IMR-90 (cell line): ENCODE data around the gene MEGF9. TPM values are rescaled to one million over a fixed set of nuclear protein-coding genes. Genes with fewer than 3 reads are reported as not detected.

Experiments used
- ATAC-seq: fragments of 200-7000 bp; cut with Tn5 transposase; 2 replicates; pipeline ENCODE4 v1.9.1; 2020; ENCODE audit warnings: low read depth, mild to moderate bottlenecking, moderate library complexity
- BruUV-seq: library from RNA; stranded (reverse); fragments of 400-500 nt; replicated peaks from 2 replicates; lab custom pipeline; 2021; lab: Mats Ljungman, UMichigan
- CTCF ChIA-PET: fragments of 300-600 bp; formaldehyde crosslinking; extraction: SDS; loops from one replicate; lab custom pipeline; 2021; ENCODE audit warnings: antibody characterized with exemption; lab: Yijun Ruan, JAX
- POLR2A ChIA-PET: fragments of 300-600 bp; sonication (Branson Sonifier 250); formaldehyde crosslinking; loops from one replicate; lab custom pipeline; 2022; ENCODE audit warnings: antibody characterized with exemption; ENCODE audit not compliant: unreplicated experiment; lab: Charles Lee
- DNase-seq: peaks from one replicate; pipeline ENCODE4 v3.0.0; 2013
- H2AFZ ChIP-seq: replicated peaks from 2 replicates; pipeline ENCODE3; 2013; ENCODE audit warnings: low read length, mild to moderate bottlenecking; ENCODE audit not compliant: poor library complexity
- H2AK5ac ChIP-seq: 2 replicates; pipeline ENCODE4 v1.6.1; 2013; ENCODE audit warnings: low read depth, low read length, inconsistent platforms
- H2AK9ac ChIP-seq: replicated peaks from 2 replicates; pipeline ENCODE3; 2013; ENCODE audit warnings: mild to moderate bottlenecking, low read depth, low read length, moderate library complexity; ENCODE audit not compliant: poor library complexity
- H2BK120ac ChIP-seq: 2 replicates; pipeline ENCODE4 v1.6.1; 2013; ENCODE audit warnings: low read depth, low read length, inconsistent platforms
- H2BK15ac ChIP-seq: 3 replicates; pipeline ENCODE4 v1.6.1; 2013; ENCODE audit warnings: low read depth, low read length, inconsistent platforms
- H2BK20ac ChIP-seq: 2 replicates; pipeline ENCODE4 v1.6.1; 2013; ENCODE audit warnings: low read depth, mild to moderate bottlenecking, inconsistent platforms, low read length, moderate library complexity
- H2BK5ac ChIP-seq: 2 replicates; pipeline ENCODE4 v1.6.1; 2013; ENCODE audit warnings: mild to moderate bottlenecking, low read depth, low read length, inconsistent platforms; ENCODE audit not compliant: poor library complexity, severe bottlenecking
- H3K14ac ChIP-seq: replicated peaks from 2 replicates; pipeline ENCODE4 v1.6.1; 2013; ENCODE audit warnings: low read depth, low read length, inconsistent platforms
- H3K18ac ChIP-seq: 2 replicates; pipeline ENCODE4 v1.6.1; 2013; ENCODE audit warnings: low read depth, low read length, control low read depth
- H3K23ac ChIP-seq: 2 replicates; pipeline ENCODE4 v1.6.1; 2013; ENCODE audit warnings: low read depth, low read length, inconsistent platforms
- H3K27ac ChIP-seq: 2 replicates; pipeline ENCODE4 v1.5.1; 2013; ENCODE audit warnings: mild to moderate bottlenecking, control low read depth, low read length; ENCODE audit not compliant: insufficient read depth
- H3K27me3 ChIP-seq: 2 replicates; pipeline ENCODE4 v1.6.1; 2013; ENCODE audit warnings: low read length; ENCODE audit not compliant: control insufficient read depth, insufficient read depth
- H3K36me3 ChIP-seq: 2 replicates; pipeline ENCODE4 v1.6.1; 2013; ENCODE audit warnings: low read length, mixed read lengths; ENCODE audit not compliant: control insufficient read depth, insufficient read depth
- H3K4ac ChIP-seq: 2 replicates; pipeline ENCODE4 v1.6.1; 2013; ENCODE audit warnings: low read depth, low read length, inconsistent platforms
- H3K4me1 ChIP-seq: 2 replicates; pipeline ENCODE4 v1.6.1; 2013; ENCODE audit warnings: low read length, mixed read lengths; ENCODE audit not compliant: control insufficient read depth, insufficient read depth
- H3K4me2 ChIP-seq: 2 replicates; pipeline ENCODE4 v1.6.1; 2013; ENCODE audit warnings: low read depth, mild to moderate bottlenecking, control low read depth, low read length, moderate library complexity
- H3K4me3 ChIP-seq: 2 replicates; pipeline ENCODE4 v1.5.1; 2013; ENCODE audit warnings: low read depth, mild to moderate bottlenecking, control low read depth, low read length, moderate library complexity; ENCODE audit not compliant: insufficient read depth
- H3K56ac ChIP-seq: 2 replicates; pipeline ENCODE4 v1.6.1; 2013; ENCODE audit warnings: low read length, inconsistent platforms; ENCODE audit not compliant: insufficient read depth; ENCODE audit errors: extremely low read depth
- H3K79me1 ChIP-seq, 2 experiments: 2 replicates each; pipeline ENCODE4 v1.6.1; 2013; ENCODE audit warnings: low read length in 2 of 2, inconsistent platforms in 1 of 2, low read depth in 1 of 2
- H3K9ac ChIP-seq: 2 replicates; pipeline ENCODE4 v1.6.1; 2013; ENCODE audit warnings: low read depth, low read length, control low read depth
- H3K9me1 ChIP-seq: 2 replicates; pipeline ENCODE4 v1.6.1; 2013; ENCODE audit warnings: low read length, inconsistent platforms; ENCODE audit not compliant: insufficient read depth
- H3K9me3 ChIP-seq: 2 replicates; pipeline ENCODE4 v1.6.1; 2013; ENCODE audit warnings: low read length; ENCODE audit not compliant: control insufficient read depth, insufficient read depth
- H4K20me1 ChIP-seq: 2 replicates; pipeline ENCODE4 v1.6.1; 2013; ENCODE audit warnings: low read length, inconsistent platforms; ENCODE audit not compliant: insufficient read depth
- H4K5ac ChIP-seq: 2 replicates; pipeline ENCODE4 v1.6.1; 2013; ENCODE audit warnings: mild to moderate bottlenecking, low read depth, low read length, control low read depth
- H4K8ac ChIP-seq, 2 experiments: 2 replicates each; pipeline ENCODE4 v1.6.1; 2013; ENCODE audit warnings: low read depth in 2 of 2, low read length in 2 of 2, control low read depth in 1 of 2, inconsistent platforms in 1 of 2
- H4K91ac ChIP-seq: 2 replicates; pipeline ENCODE4 v1.6.1; 2013; ENCODE audit warnings: low read depth, low read length, inconsistent platforms; ENCODE audit not compliant: insufficient read depth
- BHLHE40 ChIP-seq: fragments of 150-350 bp; IDR thresholded peaks from 2 replicates; pipeline ENCODE4 v1.6.1; 2016; ENCODE audit warnings: mild to moderate bottlenecking, low read depth, low read length
- CEBPB ChIP-seq: IDR thresholded peaks from 2 replicates; pipeline ENCODE4 v1.6.1; 2012; ENCODE audit warnings: low read depth, low read length, improper control_type of control experiment
- CHD1 ChIP-seq: IDR thresholded peaks from 2 replicates; pipeline ENCODE4 v1.6.1; 2012; ENCODE audit warnings: low read depth, low read length, improper control_type of control experiment
- FOS ChIP-seq: fragments of 150-350 bp; IDR thresholded peaks from 2 replicates; pipeline ENCODE4 v1.6.1; 2016; ENCODE audit warnings: low read depth, low read length
- MAFK ChIP-seq: IDR thresholded peaks from 2 replicates; pipeline ENCODE4 v1.6.1; 2012; ENCODE audit warnings: low read depth, low read length, improper control_type of control experiment
- MAZ ChIP-seq: IDR thresholded peaks from 2 replicates; pipeline ENCODE4 v1.6.1; 2012; ENCODE audit warnings: low read depth, mild to moderate bottlenecking, low read length, improper control_type of control experiment, moderate library complexity, borderline replicate concordance
- MXI1 ChIP-seq: IDR thresholded peaks from 2 replicates; pipeline ENCODE4 v1.6.1; 2012; ENCODE audit warnings: low read depth, mild to moderate bottlenecking, low read length, moderate library complexity, borderline replicate concordance
- NFE2L2 ChIP-seq: fragments of 150-350 bp; IDR thresholded peaks from 2 replicates; pipeline ENCODE4 v1.6.1; 2016; ENCODE audit warnings: low read depth, mild to moderate bottlenecking, low read length
- POLR2A ChIP-seq: IDR thresholded peaks from 2 replicates; pipeline ENCODE4 v1.6.1; 2012; ENCODE audit warnings: mild to moderate bottlenecking, low read depth, low read length
- RAD21 ChIP-seq: IDR thresholded peaks from 2 replicates; pipeline ENCODE4 v1.6.1; 2012; ENCODE audit warnings: low read length, improper control_type of control experiment
- RCOR1 ChIP-seq: IDR thresholded peaks from 2 replicates; pipeline ENCODE4 v1.6.1; 2012; ENCODE audit warnings: mild to moderate bottlenecking, low read length, improper control_type of control experiment; ENCODE audit not compliant: insufficient replicate concordance
- RFX5 ChIP-seq: IDR thresholded peaks from 2 replicates; pipeline ENCODE4 v1.8.0; 2012; ENCODE audit warnings: low read depth, mild to moderate bottlenecking, low read length, moderate library complexity
- SMC3 ChIP-seq: fragments of 150-350 bp; IDR thresholded peaks from 2 replicates; pipeline ENCODE4 v1.6.1; 2016; ENCODE audit warnings: low read depth, mild to moderate bottlenecking, antibody characterized with exemption, low read length, moderate library complexity
- WGBS, 2 experiments: methylation state at CpG; one replicate each; pipeline versions ENCODE4 v1.1.5 to v1.1.7; 2013; ENCODE audit warnings: missing lambda C conversion rate in 2 of 2; ENCODE audit not compliant: insufficient read length in 1 of 2; ENCODE audit errors: extremely low coverage in 2 of 2; 5-methylcytosine and 5-hydroxymethylcytosine counted together
- dilution Hi-C: fragments of 300-500 bp; cut with HindIII; formaldehyde crosslinking; loops from one replicate; pipeline ENCODE4 v1.14.3; 2018; ENCODE audit warnings: low sequenced_read_pairs; ENCODE audit not compliant: unreplicated experiment
- in situ Hi-C: fragments of 300-500 bp; cut with MboI; formaldehyde crosslinking; loops from 3 replicates; pipeline ENCODE4 v1.14.3; 2019; ENCODE audit warnings: low sequenced_read_pairs, inconsistent platforms, mixed read lengths
- intact Hi-C: fragments of 100-400 bp; cut with micrococcal nuclease; formaldehyde crosslinking; loops from 2 replicates; pipeline ENCODE4 v1.10.0; 2022
- polyA plus RNA-seq, 3 experiments: library from polyadenylated mRNA; depleted of rRNA; stranded (reverse); fragments of >200 nt; gene quantifications; 2 replicates each; pipeline ENCODE4 v1.2.3, GENCODE V29; 2012; ENCODE audit warnings: low replicate concordance in 1 of 3
- total RNA-seq: library from RNA; depleted of rRNA; stranded (reverse); fragments of >200 nt; gene quantifications from 2 replicates; pipeline ENCODE4 v1.2.3, GENCODE V29; 2012
- TF ChIP-seq, protein P1 (sequence below): conservative IDR thresholded peaks from 2 replicates; pipeline ENCODE4 v1.5.1; 2012; ENCODE audit warnings: mild to moderate bottlenecking, low read depth, low read length, improper control_type of control experiment
- TF ChIP-seq, protein P2 (sequence below): fragments of 150-350 bp; IDR thresholded peaks from 2 replicates; pipeline ENCODE4 v1.6.1; 2017; ENCODE audit warnings: mild to moderate bottlenecking, antibody characterized with exemption, low read length, low read depth
- TF ChIP-seq, protein P3 (sequence below): fragments of 150-350 bp; IDR thresholded peaks from 2 replicates; pipeline ENCODE4 v1.6.1; 2016; ENCODE audit warnings: low read depth, mild to moderate bottlenecking, low read length, moderate library complexity, borderline replicate concordance

MEGF9 gene
- total and polyA plus RNA-seq, 2 of the 4 experiments (the other 2 are of a cell fraction), result 3.4 TPM

DNA sequence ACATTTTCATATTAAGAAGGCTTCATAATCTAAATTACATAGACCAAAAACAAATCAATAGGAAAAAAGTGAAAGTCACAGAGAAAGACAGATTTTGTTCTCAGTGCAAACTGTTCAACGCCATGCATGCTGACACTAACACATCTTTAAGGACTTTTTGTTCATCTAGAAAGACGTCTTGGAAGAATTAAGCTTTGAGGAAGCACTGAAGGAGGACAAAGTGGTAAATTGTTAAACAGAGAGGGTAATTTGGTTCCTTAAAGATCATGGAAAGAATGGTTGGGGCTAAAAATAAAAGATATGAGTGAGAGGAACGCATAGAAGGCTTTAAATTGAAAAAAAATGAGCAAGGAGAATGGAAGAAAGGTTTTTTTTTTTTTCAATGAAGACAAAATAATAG lies 9.1 kb downstream of the MEGF9 start:
- in situ Hi-C loops (no loop called here), intact Hi-C loops (no loop called here), dilution Hi-C loops (no loop called here)
- no peak overlapping the region for H3K4ac ChIP-seq
- H3K4me3 ChIP-seq, result no peak overlapping the region
- H3K18ac ChIP-seq, result no peak overlapping the region
- no peak overlapping the region for H4K8ac ChIP-seq
- H2BK15ac ChIP-seq, result no peak overlapping the region
- no CpG with 5 or more reads among the region's 3 CpGs for WGBS, 2 experiments
- peaks cover 5% of the 10 kb centered on the region for H3K4me1 ChIP-seq
- no peak overlapping the region for H2AK9ac ChIP-seq
- H4K91ac ChIP-seq, result no peak overlapping the region
- ChIA-PET CTCF (no interaction called here), POLR2A (no interaction called here)
- no peak overlapping the region for H2BK20ac ChIP-seq
- H4K20me1 ChIP-seq, result no peaks in the 10 kb centered on the region; the same call in 1 of the 2 replicates
- no peaks in the 10 kb centered on the region for H3K36me3 ChIP-seq
- H2BK120ac ChIP-seq, result no peak overlapping the region
- H4K5ac ChIP-seq, result no peak overlapping the region
- H3K9ac ChIP-seq, result no peak overlapping the region
- H3K79me1 ChIP-seq, result peaks cover 11 to 29% of the 10 kb centered on the region in 2 experiments; a peak in 3 of 4 replicates
- no peak for ATAC-seq
- no peak overlapping the region for H2BK5ac ChIP-seq
- BruUV-seq, result no TSS peak
- H3K27me3 ChIP-seq, result no peaks in the 10 kb centered on the region
- H2AK5ac ChIP-seq, result no peak overlapping the region
- H3K9me1 ChIP-seq, result peaks cover 3% of the 10 kb centered on the region; the same call in 1 of the 2 replicates
- H3K23ac ChIP-seq, result no peak overlapping the region
- H3K9me3 ChIP-seq, result no peaks in the 10 kb centered on the region
- no peak overlapping the region for H3K27ac ChIP-seq
- no peak overlapping the region for H3K4me2 ChIP-seq
- DNase-seq, result no peak
- H3K56ac ChIP-seq, result no peak overlapping the region
- H2AFZ ChIP-seq, result no peak overlapping the region
- TF ChIP-seq MAFK (no peak), BHLHE40 (no peak), RCOR1 (no peak), CHD1 (no peak), SMC3 (no peak), FOS (no peak), POLR2A (no peak), RAD21 (no peak), CEBPB (no peak), NFE2L2 (no peak), RFX5 (no peak), MAZ (no peak), MXI1 (no peak)
- TF ChIP-seq, protein P1, sequence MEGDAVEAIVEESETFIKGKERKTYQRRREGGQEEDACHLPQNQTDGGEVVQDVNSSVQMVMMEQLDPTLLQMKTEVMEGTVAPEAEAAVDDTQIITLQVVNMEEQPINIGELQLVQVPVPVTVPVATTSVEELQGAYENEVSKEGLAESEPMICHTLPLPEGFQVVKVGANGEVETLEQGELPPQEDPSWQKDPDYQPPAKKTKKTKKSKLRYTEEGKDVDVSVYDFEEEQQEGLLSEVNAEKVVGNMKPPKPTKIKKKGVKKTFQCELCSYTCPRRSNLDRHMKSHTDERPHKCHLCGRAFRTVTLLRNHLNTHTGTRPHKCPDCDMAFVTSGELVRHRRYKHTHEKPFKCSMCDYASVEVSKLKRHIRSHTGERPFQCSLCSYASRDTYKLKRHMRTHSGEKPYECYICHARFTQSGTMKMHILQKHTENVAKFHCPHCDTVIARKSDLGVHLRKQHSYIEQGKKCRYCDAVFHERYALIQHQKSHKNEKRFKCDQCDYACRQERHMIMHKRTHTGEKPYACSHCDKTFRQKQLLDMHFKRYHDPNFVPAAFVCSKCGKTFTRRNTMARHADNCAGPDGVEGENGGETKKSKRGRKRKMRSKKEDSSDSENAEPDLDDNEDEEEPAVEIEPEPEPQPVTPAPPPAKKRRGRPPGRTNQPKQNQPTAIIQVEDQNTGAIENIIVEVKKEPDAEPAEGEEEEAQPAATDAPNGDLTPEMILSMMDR, result no peak
- TF ChIP-seq, protein P2, sequence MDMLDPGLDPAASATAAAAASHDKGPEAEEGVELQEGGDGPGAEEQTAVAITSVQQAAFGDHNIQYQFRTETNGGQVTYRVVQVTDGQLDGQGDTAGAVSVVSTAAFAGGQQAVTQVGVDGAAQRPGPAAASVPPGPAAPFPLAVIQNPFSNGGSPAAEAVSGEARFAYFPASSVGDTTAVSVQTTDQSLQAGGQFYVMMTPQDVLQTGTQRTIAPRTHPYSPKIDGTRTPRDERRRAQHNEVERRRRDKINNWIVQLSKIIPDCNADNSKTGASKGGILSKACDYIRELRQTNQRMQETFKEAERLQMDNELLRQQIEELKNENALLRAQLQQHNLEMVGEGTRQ, result no peak
- TF ChIP-seq, protein P3, sequence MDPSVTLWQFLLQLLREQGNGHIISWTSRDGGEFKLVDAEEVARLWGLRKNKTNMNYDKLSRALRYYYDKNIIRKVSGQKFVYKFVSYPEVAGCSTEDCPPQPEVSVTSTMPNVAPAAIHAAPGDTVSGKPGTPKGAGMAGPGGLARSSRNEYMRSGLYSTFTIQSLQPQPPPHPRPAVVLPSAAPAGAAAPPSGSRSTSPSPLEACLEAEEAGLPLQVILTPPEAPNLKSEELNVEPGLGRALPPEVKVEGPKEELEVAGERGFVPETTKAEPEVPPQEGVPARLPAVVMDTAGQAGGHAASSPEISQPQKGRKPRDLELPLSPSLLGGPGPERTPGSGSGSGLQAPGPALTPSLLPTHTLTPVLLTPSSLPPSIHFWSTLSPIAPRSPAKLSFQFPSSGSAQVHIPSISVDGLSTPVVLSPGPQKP, result no peak
- no peak overlapping the region for H3K14ac ChIP-seq
